Measurements from ENCODE around the gene ASXL1.
A peak's percentile ranks its signal among the peaks of the same experiment; 100 is the strongest.

ASXL1 gene

DNA sequence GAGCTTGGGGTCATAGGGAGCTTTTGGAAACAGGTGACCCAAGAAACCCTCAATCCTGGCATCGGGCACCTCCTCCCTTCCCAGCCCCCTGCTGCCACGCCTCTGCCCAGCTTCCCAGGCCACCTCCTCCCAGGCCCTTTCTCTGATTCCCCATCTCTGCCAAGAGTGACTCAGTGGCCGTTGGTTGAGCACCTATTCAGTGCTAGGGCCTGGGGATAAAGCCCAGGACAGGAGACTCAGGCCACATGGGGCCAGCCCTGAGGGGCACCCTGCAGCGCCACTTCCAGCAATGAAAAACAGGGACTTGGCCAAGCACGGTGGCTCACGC is 110.1 kb downstream of the ASXL1 start:
- DNase-seq: no peak

DNA sequence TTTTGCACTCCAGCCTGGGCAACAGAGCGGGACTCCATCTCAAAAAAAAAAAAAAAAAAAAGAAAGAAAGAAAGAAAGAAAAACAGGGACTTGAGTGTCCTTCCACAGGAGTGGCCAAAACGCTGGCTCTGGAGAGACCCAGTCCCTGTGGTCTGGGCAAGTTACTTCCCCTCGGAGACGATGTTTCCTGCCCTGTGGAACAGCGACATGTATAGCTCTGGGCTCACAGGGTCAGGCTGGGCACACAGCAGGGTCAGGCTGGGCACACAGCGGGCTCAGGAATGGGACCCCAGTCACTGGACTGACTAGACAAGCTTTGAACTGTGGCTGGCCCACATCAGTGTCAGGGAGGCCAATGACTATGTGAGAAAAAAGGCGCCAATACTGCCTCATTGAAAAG is 110.7 kb downstream of the ASXL1 start:
- DNase-seq: no peak

DNA sequence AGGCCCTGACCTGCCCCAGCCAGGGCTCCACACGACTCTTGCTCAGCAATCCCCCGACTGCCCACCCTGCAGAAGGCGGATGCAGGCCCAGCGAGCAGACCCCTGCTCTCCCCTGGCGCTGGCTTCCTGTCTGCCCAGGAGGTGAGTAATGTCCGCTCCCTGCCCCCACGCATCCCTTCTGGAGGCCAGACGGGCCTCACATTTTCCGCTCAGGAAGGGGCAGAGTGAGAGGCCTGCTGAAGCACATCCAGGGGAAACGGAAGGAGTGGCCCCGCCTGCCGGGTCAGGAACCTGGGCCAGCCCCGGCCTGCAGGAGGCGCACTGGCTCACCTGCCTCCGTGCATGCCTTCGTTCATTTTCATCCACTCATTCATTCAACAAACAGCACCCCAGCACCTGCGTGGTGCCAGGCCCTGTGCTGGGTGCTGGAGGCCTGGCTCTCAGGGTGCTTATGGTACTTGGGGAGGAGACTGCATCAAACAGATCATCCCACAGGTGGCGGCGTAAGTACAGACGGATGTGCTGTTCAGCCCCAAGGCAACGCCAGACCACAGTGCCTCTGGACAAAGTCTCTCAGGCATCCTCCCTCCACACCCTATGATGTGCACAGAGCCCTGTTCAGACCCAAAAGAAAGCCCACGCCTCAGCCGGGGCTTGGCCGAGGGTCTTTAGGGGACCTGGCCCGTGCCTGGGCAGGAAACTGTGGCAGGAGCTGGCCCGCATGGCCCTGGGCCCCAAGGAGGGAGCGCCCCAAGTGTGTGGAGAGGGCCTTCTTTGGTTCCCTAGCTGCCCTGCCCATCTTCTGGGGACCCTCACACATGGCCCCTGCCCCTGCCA is 112.1 kb downstream of the ASXL1 start:
- no peak for DNase-seq

DNA sequence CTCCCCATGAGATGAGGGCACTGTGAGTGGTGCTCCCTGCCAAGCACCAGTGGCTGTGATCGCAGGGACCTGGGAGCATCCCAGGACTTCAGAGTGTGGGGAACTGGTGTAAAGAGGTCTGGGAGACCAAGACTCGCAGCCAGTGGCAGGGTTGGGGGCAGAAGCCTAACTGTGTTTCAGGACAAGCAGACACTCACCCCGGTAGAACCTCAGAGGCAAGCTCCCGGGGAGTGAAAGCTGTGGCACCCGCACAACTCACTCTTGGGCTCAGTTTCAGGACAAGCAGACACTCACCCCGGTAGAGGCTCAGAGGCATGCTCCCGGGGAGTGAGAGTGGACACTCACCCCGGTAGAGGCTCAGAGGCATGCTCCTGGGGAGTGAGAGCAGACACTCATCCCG is 112.8 kb downstream of the ASXL1 start:
- DNase-seq: no peak

DNA sequence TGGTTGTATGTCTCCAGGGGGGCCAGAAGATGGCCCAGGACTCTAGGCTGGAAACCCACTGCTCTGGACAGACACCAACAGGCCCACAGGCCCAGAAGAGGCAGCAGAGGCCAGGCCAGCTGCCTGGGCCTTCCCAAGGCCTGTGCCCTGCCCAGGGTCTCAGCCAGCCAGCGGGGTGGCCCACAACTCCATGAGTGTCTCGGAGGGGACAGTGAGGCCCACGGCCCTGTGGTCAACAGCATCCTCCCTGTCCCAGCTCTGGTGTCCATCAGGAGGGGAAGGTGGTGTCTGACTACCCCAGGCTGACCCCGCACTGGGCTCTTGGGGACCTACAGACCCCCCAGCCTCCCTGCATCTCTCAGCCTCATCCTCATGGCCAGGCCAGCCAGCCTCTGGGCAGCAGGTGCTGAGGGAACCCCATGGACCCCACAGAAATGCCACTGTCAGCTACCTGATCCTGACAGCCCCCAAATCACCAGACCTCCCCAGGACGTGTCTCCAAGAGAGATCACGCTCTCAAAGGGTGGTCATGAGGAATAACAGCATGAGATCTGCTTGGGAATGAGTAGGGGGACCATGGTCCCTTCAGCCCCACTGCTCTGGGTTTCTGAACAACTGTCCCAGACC is 114.6 kb downstream of the ASXL1 start:
- no peak for DNase-seq

DNA sequence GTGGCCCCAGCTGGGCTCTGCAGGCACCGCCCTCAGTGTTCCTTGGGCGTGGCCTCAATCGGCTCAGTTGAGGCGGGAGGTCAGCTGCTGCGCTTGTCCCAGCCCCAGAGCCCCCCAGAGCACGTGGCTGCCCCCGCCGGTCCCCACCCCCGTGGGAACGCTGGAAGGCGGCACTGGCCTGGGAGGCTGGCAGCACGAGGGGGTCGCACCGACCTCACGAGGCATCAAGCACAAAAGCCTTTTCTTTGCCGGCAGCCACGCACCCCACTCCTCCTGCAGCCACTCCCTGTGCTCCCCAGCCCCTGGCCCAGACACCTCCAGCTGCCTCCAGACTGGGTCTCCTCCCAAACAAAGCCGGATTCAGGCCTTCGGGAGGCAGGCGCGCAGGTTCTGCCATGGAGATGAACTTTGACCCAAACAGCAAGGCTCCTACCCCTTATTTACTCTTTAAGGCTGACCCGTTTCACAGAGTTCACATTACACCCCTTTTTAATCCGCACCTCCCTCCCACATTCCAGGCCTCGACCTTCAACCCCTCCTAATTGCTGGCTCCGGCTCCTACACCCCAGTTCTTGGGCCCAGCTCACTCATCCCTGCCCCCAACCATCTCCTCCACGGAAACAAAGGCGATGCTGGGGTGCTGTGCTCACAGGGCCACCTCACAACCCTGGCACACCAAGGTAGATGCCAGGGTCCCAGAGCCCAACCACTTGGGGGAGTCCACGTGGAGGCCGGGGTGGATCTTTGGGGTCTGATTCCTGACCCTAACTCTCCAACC is 115.3 kb downstream of the ASXL1 start:
- DNase-seq: no peak

DNA sequence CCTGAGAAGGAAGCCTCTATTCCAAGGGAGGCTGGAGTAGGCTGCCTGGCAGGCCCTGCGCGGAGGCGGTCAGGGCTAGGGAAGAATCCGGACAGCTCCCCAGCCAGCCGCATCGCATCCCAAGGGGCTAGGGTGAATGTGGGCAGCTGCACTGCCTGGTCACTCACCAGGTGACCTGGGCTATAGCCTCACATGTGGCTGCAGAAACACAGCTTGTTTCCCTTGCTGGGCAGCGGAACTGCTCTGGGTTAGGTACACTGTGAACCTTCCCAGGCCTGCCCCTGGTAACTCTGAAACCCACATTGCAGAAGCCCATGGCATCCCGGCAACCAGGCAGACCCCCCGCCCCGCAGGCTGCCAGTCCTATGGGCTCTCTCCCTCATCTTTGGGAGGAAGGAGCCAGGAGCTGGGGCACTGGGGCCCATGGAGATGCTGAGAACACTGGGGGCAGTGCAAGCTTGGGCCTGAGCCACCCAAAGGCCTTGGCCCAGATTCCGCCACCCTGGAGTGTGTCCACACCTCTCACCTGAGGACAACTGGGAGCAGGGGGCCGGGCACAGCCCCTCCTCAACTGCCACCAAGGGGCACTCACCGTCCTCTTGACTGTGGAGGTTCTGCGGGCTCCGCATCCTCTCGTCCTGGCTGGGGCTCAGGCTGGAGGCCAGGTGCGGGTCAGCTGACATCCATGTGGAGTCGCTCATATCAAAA is 116.0 kb downstream of the ASXL1 start:
- DNase-seq: no peak

DNA sequence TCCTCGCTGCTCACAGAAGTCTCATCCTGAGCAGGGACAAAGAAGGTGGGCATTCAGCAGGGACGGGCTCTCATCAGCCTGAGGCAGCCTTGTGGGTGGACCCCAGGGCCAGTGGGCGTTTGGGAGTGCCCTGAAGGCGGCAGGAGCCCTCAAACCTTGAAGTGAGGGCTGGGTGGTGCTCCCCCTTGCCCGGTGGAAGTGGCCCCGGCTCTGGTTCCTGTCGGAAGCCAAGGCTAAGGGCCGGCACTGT is 116.5 kb downstream of the ASXL1 start:
- no peak for DNase-seq

DNA sequence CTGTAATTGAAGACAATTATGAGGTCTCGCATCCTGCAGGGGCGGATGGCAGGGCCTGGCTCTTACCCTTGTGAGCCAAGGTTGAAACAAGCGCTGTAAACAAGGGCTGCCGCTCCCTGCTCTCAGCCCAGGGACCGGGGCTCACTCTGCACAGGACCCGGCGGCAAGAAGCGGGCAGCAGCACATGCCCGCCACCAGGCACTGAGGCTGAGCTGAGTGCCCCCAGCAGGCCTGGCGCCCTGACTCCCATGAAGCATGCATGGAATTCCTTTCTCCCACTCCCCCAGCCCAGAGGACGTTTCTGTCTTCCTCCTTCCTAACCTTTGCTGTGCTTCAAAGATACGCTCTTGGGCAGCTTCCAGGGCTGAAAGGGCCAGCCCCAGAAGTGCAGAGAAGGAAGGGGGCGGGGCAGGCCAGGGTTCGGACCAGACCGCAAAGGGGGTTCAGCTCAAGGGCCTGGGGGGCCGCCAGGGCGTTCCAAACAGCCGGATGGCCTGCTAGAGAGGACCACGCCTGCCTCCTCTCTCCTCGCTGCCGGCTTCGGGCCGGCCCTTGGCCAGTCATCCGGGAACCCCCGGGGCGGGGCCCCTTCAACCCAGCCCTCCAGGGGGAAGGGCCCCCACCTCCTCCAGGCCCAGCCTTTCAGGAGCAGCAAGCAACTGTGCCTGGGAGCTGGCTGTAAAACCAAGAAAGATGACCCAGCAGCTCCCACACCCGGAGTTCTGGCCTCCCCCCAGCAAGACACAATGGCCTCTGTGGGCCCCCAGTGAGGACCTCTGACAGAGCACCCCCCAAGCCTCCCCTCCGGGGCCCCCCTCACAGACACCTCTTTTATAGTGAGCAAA is 117.1 kb downstream of the ASXL1 start:
- no peak for DNase-seq

DNA sequence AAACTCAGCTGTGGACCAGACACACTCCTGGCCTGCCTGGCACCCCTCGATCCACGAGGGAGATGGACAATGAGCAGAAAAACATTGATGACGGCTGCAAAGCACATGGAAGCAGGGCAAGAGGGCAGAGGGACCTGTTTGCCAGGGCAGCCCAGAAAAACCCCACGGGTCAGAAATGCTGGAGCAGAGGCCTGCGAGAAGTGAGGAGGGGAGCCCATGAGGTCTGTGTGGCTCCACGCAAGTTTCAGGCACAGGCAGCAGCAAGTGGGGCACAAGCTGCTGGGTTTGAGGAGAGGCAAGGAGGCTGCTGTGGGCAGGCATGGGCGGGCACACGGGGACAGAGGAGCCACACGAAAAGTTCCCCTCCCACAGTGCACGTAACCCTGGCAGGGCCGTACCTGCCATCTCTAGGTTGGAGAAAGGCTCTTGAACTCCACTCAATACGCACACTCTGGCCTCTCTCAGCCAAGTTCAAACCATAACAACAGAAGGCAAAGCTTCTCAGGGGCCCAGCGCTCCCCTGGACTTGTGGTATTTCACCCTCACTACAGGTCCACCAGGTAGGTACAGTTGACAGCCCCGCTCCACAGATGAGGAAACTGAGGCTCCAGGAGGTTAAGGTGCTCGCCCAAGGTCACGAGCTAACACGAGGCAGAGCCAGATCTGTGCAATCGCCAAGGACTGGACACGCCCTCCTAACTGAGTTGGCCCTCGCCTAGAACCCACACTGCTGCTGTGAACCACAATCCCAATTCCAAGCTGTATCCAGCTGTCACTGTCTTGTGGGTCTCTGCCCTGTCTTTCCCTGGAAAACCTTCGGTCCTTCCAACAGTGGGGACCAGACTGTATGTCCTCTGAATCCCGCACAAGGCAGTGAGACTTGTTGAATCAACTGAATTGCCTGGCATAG is 118.8 kb downstream of the ASXL1 start:
- DNase-seq: no peak

DNA sequence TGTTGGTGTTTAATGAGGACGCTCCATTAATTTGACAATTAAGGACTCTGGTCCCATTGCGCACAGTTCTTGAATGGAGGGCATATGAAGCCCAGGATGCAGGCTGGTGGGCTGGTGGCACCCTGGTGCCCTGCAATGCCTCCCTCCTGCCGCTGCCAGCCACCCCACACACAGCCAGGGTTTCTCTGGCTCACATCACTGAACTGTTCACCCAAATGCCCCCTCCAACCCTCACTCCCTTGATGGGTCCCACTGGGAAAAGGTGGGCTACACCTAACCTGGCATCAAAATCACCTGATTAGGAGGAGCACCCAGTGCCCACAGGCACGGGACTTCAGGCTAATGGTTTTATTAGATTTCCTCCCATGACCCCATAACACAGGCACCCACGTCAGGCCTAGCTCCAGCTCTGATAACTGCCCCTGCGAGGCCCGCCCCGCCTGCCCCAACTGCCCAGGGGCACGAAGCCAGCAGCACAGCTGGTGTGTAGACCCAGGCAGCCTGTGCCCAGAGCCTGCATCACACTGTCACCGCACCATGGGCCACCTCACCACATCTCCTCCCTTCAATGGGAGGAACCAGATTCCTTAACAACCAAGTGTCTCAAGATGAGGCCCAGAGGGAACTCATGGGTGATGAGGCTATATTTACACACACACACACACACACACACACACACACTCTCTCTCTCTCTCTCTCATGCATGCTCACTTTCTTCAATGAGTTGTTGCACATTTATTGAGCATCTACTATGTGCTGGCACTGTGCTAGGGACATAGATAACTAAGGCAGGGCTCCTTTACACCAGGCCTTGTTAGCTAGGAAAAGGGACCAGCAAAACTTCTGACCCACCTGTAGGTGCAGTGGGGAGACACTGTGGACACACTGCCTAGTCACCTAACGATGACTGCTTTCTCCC is 119.7 kb downstream of the ASXL1 start:
- DNase-seq: no peak

DNA sequence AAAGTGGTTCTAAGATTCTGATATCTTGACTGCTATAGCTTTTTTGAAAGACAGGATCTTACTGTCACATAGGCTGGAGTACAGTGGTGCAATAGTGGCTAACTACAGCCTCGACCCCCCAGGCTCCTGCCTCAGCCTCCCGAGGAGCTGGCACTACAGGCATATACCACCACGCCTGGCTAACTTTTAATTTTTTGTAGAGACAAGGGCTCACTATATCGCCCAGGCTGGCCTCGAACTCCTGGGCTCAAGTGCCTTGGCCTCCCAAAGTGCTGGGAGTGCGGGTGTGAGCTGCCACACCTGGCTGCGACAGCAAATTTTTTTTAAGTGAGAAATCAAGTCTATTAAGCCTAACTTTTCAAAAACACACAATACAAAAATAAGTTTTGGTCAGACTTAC is 120.4 kb downstream of the ASXL1 start:
- no peak for DNase-seq

DNA sequence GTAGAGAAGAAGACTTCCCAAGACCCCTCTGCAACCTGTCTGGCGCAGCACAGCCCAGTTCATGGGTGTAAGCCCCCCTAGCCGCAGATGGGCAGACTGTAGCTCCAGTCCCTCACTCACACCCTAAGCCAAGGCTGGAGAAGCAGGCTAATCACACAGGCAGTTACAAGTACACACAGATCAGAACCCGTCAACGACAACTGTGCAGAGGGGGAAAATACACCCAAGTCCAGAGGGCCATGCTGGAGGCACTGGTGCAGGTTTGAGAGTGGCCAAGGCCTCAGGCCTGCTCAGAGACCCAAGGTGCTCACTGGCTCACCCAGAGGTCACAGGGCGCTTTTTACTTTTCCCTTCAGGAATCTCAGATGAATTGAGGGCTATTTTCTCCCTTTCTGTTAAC is 120.9 kb downstream of the ASXL1 start:
- no peak for DNase-seq

DNA sequence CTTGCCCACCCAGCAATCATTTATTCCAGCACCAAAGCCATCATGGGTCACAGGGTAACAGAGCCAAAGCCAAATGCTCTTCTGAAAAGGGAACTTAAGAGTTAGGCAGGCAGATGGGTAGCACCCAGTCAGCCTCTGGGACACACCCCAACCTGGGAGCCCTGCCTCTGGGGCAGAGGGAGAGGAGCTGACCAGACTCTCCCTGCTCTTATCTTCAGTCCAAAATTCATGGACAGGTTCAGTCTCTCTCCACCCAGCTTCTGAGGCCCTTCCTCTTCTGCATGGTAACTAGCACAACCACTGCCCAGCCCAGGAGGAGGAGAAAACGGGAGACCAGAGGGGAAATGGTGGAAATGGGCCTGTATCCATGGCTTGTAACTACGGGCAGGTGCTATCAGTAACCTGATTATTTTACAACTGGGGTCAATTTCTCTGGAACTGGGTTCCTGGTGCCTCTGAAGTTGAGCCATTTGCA is 121.6 kb downstream of the ASXL1 start:
- no peak for DNase-seq

DNA sequence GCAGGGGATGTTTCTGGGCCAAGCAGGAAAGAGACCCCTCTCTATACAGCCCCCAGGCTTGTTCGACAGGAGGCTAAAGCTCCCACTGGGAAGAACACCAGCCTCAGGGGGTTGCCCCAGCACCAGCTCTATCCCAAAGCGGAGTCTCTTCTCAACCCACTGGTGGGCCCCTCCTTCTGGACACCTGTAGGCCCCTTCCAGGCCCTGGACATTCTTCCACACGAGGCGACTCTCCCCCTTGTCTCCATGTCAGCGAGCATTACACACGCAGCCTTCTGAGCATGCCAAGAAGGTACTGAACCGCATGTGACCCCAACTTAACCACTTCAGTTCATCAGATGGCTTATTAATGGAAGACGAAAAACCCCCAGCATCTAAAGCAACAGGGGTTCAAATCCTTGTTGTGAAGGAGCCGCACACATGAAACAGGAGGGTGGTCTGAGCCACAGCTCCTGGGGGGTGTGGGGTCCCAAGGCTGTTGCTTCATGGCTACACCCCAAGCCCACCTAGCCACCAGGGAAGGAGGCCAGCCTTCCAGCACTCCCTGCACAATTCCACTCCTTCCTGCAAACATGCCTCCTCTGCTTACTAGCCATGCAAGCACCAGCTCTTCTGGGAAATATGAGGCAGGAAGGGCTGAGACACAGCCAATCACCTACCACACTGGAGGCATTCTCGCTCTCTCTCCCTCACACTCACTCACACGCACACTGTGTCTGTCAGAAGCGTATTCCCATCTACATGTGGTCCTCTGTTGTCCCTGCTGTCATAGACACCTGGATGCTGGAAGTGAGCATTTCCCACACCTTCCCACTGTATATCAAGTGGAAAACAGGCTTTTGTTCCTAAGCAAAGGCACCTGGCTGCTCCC is 122.5 kb downstream of the ASXL1 start:
- DNase-seq: no peak

DNA sequence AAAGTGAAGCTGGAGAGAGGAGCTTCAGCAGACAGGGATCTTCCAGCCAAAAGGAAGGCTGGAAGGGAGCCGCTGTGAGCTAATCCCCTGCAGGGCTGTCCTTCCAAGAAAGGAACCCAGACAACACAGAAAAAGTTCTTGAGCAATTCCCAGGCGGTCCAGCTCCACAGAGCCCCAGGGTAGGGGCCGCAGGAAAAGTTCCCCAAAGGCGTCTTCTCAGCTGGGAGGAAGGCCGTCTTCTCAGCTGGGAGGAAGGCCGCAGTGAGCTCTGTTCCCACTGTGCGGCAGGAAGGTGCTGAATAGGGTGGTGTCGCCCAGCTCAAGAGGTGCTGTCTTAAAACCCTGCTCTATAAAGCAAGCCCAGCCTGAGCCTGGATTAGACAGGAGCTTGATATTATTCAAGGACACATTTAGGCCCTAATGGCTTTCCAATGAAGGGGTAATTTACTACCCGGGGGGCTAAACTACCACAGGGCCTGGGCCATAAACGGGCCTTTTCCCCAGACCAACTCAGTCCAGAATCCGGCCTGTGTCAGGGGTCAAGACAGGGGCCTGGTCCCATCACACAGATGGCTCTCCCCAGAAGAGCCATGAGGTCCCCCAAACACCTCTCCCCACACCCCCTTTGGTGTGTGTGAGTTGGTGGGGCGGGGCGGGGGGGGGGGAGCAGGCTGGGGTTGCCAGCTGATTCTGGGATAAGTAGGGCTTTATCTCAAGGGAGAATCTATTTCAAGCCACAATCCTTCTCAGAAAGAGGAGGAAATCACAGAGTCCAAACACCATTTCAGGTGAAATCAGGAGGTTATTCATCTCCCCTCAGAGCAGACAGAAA is 123.4 kb downstream of the ASXL1 start:
- no peak for DNase-seq

DNA sequence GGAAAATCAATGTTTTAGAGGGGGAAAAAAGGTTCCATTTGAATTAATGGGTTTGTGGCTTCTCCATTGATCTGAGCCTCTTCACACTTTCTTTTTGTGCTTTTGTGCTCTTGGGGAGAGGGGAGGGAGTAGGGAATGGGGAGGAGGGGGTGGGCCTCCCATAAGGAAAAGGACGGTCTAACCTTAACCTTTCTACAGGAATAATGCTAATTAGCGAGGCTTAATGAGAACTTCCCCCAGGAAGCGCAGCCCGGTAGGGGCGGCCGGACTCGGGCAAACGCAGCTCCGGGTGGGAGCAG is 124.0 kb downstream of the ASXL1 start:
- DNase-seq: no peak

DNA sequence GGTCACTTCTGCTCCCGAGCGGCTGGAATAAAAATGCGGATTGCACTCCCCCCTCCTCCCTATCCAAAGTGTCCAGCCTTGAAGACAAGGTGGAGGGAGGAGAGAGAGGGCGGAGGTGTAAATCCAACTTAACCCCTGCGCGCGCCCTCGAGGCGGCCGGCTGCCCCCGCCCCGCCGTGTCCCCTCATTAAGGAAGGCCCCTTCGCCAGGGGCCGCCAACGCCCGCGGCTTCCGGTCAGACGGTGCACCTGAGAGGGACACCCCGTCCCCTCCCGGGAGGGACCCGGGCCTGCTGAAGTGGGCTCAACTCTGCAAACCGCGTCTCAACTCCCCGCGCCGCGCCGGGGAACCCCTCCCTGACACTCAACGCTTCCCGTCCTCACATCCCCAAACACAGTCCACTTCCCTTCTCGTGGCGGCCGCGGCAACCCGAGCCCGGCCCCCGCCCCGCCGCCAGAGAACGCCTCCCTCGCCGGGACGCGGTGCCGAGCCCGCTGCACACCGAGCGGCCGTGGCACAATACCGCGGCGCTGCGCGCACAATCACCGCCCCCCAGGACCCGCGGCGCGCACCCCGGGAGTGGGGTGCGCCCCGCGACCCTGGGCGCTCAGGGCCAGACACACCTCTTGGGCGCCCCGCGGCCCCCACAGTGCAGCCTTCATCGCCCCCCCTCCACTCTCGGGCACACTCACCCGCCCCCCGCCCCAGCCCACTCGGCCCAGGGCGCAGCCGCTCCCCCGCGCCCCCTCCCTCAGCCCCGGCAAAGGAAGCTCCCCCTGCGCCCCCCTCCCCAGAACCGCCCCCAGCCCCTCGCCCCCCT is 124.5 kb downstream of the ASXL1 start:
- peak; percentile 46 for DNase-seq
